GM18519 (cell line): ENCODE data around the gene WDR54.

Experiments used
- ATAC-seq: cut with Tn5 transposase; IDR thresholded peaks from one replicate; pipeline ENCODE4 v1.9.1; 2021; ENCODE audit warnings: mild to moderate bottlenecking, moderate library complexity; ENCODE audit not compliant: unreplicated experiment, low FRiP score

Gene WDR54

DNA sequence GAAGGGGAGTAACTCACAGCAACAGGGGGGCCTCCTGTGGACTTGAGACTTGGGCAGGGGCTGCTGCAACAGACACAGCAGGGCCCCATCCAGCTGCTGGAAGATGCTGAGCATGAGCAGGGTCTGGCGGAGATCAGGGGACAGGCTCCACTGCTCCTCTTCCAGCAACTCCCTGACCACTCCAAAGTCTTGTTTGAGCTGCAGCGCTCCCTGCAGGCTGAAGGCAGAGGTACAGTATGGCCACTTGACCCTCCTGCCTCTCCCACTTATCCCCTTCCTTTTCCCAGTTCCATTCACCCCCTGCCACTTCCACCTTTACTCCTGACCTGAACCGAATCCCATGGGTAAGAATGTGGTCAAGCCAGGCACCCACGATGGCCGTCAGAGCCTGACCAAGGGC lies 53.4 kb downstream of the WDR54 start:
- ATAC-seq, result no peak
